B cell (primary cell): ENCODE results near the gene TRAPPC3L. TPM values are rescaled to one million over a fixed set of nuclear protein-coding genes. Genes with fewer than 3 reads are reported as not detected.

Experiments used
- ATAC-seq: fragments of 200-7000 bp; cut with Tn5 transposase; one replicate; pipeline ENCODE4 v1.10.0; 2021; ENCODE audit warnings: low read depth, mild to moderate bottlenecking, moderate number of reproducible peaks, moderate library complexity
- CTCF ChIA-PET: fragments of 350-600 bp; sonication (Branson Sonifier 250); formaldehyde crosslinking; loops from one replicate; lab custom pipeline; 2021; ENCODE audit warnings: antibody characterized with exemption, inconsistent platforms; lab: Charles Lee
- POLR2A ChIA-PET: fragments of 350-600 bp; sonication (Branson Sonifier 250); formaldehyde crosslinking; loops from one replicate; lab custom pipeline; 2021; ENCODE audit warnings: antibody characterized with exemption; lab: Charles Lee
- DNase-seq: peaks from one replicate; pipeline ENCODE4 v3.0.0; 2013
- H2AFZ ChIP-seq: 2 replicates; pipeline ENCODE4 v1.6.1; 2012; ENCODE audit warnings: mild to moderate bottlenecking, low read depth, low read length; ENCODE audit not compliant: insufficient read depth, poor library complexity, severe bottlenecking
- H3K27ac ChIP-seq, 2 donors: 1 replicate in 1 of 2; 2 replicates in 1 of 2; pipeline ENCODE4 v1.5.1; 2012 to 2013; ENCODE audit warnings: low read length in 2 of 2, mild to moderate bottlenecking in 2 of 2, moderate library complexity in 1 of 2
- H3K27me3 ChIP-seq, 4 experiments: fragments of 200-600 bp in 1 of 4; sonication (generic) in 1 of 4; replicated peaks in 1 of 4; 1 replicate in 2 of 4; 2 replicates in 2 of 4; pipeline versions ENCODE4 v1.6.1 to v1.7.0; 2013 to 2016; ENCODE audit warnings: low read length in 3 of 4, mild to moderate bottlenecking in 2 of 4, mixed read lengths in 1 of 4, moderate library complexity in 1 of 4; ENCODE audit not compliant: insufficient read depth in 4 of 4, control insufficient read depth in 3 of 4; ENCODE audit errors: control extremely low read depth in 1 of 4
- H3K36me3 ChIP-seq, 2 experiments: replicated peaks in 1 of 2; 1 replicate in 1 of 2; 2 replicates in 1 of 2; pipeline versions ENCODE4 v1.6.1 to v1.7.1; 2013; ENCODE audit warnings: low read length in 1 of 2; ENCODE audit not compliant: insufficient read depth in 2 of 2, control insufficient read depth in 1 of 2; ENCODE audit errors: control extremely low read depth in 1 of 2, extremely low read depth in 1 of 2
- H3K4me1 ChIP-seq, 2 donors: fragments of 200-600 bp in 1 of 2; sonication (generic) in 1 of 2; 1 replicate in 1 of 2; 2 replicates in 1 of 2; pipeline versions ENCODE4 v1.5.1 to v1.6.1; 2013 to 2017; ENCODE audit warnings: low read length in 2 of 2; ENCODE audit not compliant: control insufficient read depth in 2 of 2, insufficient read depth in 2 of 2
- H3K4me2 ChIP-seq: replicated peaks from 2 replicates; pipeline ENCODE3; 2012; ENCODE audit warnings: mild to moderate bottlenecking, low read depth, low read length; ENCODE audit not compliant: poor library complexity, severe bottlenecking
- H3K4me3 ChIP-seq, 5 experiments: fragments of 200-600 bp in 1 of 5; sonication (generic) in 1 of 5; 1 replicate in 3 of 5; 2 replicates in 2 of 5; pipeline versions ENCODE4 v1.5.1 to v1.7.0; 2011 to 2016; ENCODE audit warnings: low read length in 4 of 5, mild to moderate bottlenecking in 4 of 5, low read depth in 2 of 5, control low read depth in 1 of 5, moderate library complexity in 1 of 5; ENCODE audit not compliant: insufficient read depth in 1 of 5; ENCODE audit errors: control extremely low read depth in 1 of 5, extremely low read depth in 1 of 5
- H3K79me2 ChIP-seq: fragments of 200-600 bp; sonication (generic); one replicate; pipeline ENCODE4 v1.6.0; 2016; ENCODE audit warnings: low read length; ENCODE audit not compliant: control insufficient read depth, insufficient read depth
- H3K9ac ChIP-seq: fragments of 200-600 bp; sonication (generic); 2 replicates; pipeline ENCODE4 v1.6.1; 2017; ENCODE audit warnings: mild to moderate bottlenecking, low read length, moderate library complexity
- H3K9me3 ChIP-seq, 3 donors: one replicate each; pipeline versions ENCODE4 v1.6.1 to v1.7.1; 2013; ENCODE audit warnings: low read length in 2 of 3; ENCODE audit not compliant: control insufficient read depth in 2 of 3, insufficient read depth in 1 of 3; ENCODE audit errors: control extremely low read depth in 1 of 3
- H4K20me1 ChIP-seq: 2 replicates; pipeline ENCODE4 v1.6.0; 2012; ENCODE audit warnings: mild to moderate bottlenecking, low read length; ENCODE audit not compliant: insufficient read depth, control insufficient read depth, poor library complexity, severe bottlenecking
- H3K27ac Mint-ChIP-seq: one replicate; pipeline ENCODE4 v1.8.0; 2021; ENCODE audit warnings: mixed read lengths
- H3K27me3 Mint-ChIP-seq: one replicate; pipeline ENCODE4 v1.8.0; 2021; ENCODE audit warnings: mixed read lengths
- H3K4me1 Mint-ChIP-seq: one replicate; pipeline ENCODE4 v1.8.0; 2021; ENCODE audit warnings: mixed read lengths
- H3K4me3 Mint-ChIP-seq: one replicate; pipeline ENCODE4 v1.8.0; 2021; ENCODE audit warnings: mixed read lengths
- H3K9me3 Mint-ChIP-seq: one replicate; pipeline ENCODE4 v1.8.0; 2022; ENCODE audit warnings: mixed read lengths; ENCODE audit not compliant: insufficient read depth
- EZH2 ChIP-seq: IDR thresholded peaks from 2 replicates; pipeline ENCODE4 v1.6.1; 2012; ENCODE audit warnings: borderline replicate concordance, low read depth, mild to moderate bottlenecking, moderate library complexity, low read length; ENCODE audit not compliant: insufficient read depth, poor library complexity, severe bottlenecking
- WGBS: methylation state at CpG from one replicate; pipeline ENCODE4 v1.1.5; 2013; ENCODE audit warnings: missing lambda C conversion rate; ENCODE audit not compliant: insufficient coverage; 5-methylcytosine and 5-hydroxymethylcytosine counted together
- intact Hi-C: fragments of 100-400 bp; cut with micrococcal nuclease; formaldehyde crosslinking; loops from one replicate; pipeline ENCODE4 v1.10.0; 2022
- polyA plus RNA-seq: library from polyadenylated mRNA; depleted of rRNA; stranded (reverse); fragments of >200 nt; gene quantifications from 2 replicates; pipeline ENCODE4 v1.2.3, GENCODE V29; 2012
- total RNA-seq, 2 donors: library from RNA; stranded (reverse); fragments of 120-200 nt in 1 of 2; gene quantifications; 1 replicate in 1 of 2; 2 replicates in 1 of 2; pipeline versions ENCODE4 v1.2.3 to v1.2.4, GENCODE V29; 2013 to 2022
- TF ChIP-seq, protein P1 (sequence below): fragments of 200-600 bp; IDR thresholded peaks from one replicate; pipeline ENCODE4 v1.8.0; 2022; ENCODE audit warnings: antibody characterized with exemption, mild to moderate bottlenecking

Gene TRAPPC3L
- total and polyA plus RNA-seq, 2 donors (not counting 1 experiment from before 2014, with no cell fraction given): not detected

DNA sequence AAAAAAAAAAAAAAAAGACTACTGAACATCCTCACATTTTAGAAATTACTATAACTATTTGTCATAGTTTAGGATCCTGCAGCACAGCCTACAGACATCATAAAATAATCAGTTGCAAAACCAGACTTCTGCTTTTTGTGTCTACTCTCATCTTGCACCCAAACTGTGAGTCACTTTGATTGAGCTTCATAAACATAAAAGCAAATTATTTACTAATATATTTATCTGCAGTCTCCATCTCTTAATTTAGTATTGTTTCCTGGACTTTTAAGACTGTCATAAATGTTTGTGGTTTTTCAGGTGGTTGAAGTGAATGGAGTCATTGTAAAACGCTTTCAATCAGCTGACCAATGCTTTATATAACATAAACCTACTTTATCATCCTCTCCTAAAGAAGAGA, 99.1 kb downstream of the TRAPPC3L start:
- no peak overlapping the region for H3K27ac Mint-ChIP-seq
- ChIA-PET CTCF (interaction anchor here (0.7 to 9.5 kb wide), 11 partner anchors 11 to 157 kb away, joined by 3 to 86 read pairs (median 5); partner anchors contain the start of gene CALHM6), POLR2A (interaction anchor here (1.2 kb wide), 1 partner anchor 15 kb away, joined by 6 read pairs; the partner anchor contains the start of gene CALHM6)
- H3K36me3 ChIP-seq: no peaks in the 10 kb centered on the region
- H3K4me1 ChIP-seq: peaks cover 25 to 31% of the 10 kb centered on the region in 2 donors
- no peak overlapping the region for H3K4me3 Mint-ChIP-seq
- WGBS: no CpG with 5 or more reads among the region's 1 CpG
- intact Hi-C loops: loop anchor here (5.0 kb wide), 1 partner anchor 39 kb away; no protein-coding TSS in a partner anchor
- H3K4me2 ChIP-seq: no peak overlapping the region
- peaks cover 37% of the 10 kb centered on the region for H3K4me1 Mint-ChIP-seq
- H3K27me3 ChIP-seq: no peaks in the 10 kb centered on the region
- H3K27me3 Mint-ChIP-seq: no peaks in the 10 kb centered on the region
- no peak for ATAC-seq
- TF ChIP-seq, protein P1, sequence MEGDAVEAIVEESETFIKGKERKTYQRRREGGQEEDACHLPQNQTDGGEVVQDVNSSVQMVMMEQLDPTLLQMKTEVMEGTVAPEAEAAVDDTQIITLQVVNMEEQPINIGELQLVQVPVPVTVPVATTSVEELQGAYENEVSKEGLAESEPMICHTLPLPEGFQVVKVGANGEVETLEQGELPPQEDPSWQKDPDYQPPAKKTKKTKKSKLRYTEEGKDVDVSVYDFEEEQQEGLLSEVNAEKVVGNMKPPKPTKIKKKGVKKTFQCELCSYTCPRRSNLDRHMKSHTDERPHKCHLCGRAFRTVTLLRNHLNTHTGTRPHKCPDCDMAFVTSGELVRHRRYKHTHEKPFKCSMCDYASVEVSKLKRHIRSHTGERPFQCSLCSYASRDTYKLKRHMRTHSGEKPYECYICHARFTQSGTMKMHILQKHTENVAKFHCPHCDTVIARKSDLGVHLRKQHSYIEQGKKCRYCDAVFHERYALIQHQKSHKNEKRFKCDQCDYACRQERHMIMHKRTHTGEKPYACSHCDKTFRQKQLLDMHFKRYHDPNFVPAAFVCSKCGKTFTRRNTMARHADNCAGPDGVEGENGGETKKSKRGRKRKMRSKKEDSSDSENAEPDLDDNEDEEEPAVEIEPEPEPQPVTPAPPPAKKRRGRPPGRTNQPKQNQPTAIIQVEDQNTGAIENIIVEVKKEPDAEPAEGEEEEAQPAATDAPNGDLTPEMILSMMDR: no peak
- no peak for TF ChIP-seq EZH2
- no peak overlapping the region for H2AFZ ChIP-seq
- no peak for DNase-seq
- no peaks in the 10 kb centered on the region for H3K9me3 ChIP-seq
- no peaks in the 10 kb centered on the region for H3K9me3 Mint-ChIP-seq
- no peak overlapping the region for H3K9ac ChIP-seq
- no peak overlapping the region for H3K27ac ChIP-seq
- H3K79me2 ChIP-seq: no peaks in the 10 kb centered on the region
- H4K20me1 ChIP-seq: no peaks in the 10 kb centered on the region
- no peak overlapping the region for H3K4me3 ChIP-seq

DNA sequence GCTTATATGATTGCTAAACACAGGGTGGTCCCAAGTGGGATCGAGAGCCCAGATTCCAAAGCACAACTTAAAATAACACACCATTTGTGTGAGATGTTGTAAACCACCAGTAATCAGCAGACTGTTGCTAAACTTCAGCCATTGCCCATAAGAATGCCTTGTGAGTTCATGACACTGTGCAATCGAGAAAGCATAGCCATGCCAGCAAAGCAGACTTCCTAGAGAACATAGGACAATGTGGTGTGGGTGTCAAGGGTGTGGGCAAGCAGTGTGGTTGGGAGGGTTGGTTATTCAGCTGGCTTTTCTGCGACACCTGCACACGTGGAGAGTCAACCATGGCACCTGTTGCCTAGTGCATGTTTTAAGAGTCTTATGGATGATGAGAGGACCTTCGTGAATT, 100.4 kb downstream of the TRAPPC3L start:
- Histone ChIP-seq H4K20me1 (no peaks in the 10 kb centered on the region), H3K27me3 (no peaks in the 10 kb centered on the region), H3K79me2 (no peaks in the 10 kb centered on the region), H2AFZ (no peak overlapping the region), H3K27ac (no peak overlapping the region), H3K4me3 (no peak overlapping the region), H3K4me2 (peak overlapping the region; percentile 39), H3K36me3 (no peaks in the 10 kb centered on the region), H3K9me3 (no peaks in the 10 kb centered on the region), H3K9ac (no peak overlapping the region), H3K4me1 (peaks cover 16 to 22% of the 10 kb centered on the region in 2 donors)
- ATAC-seq: no peak
- intact Hi-C loops: loop anchor here (2.0 to 5.0 kb wide), 2 partner anchors 18 to 38 kb away; no protein-coding TSS in a partner anchor
- WGBS: 19% methylated on average over 3 of the region's 5 CpGs
- CTCF ChIA-PET: interaction anchor here (0.6 to 9.5 kb wide), 39 partner anchors 8 to 177 kb away, joined by 3 to 86 read pairs (median 5); partner anchors contain the start of genes CALHM5, CALHM6, DSE and RWDD1
- TF ChIP-seq EZH2: no peak
- TF ChIP-seq, protein P1: no peak
- no peak for DNase-seq
- Mint-ChIP-seq H3K27ac (no peak overlapping the region), H3K27me3 (no peaks in the 10 kb centered on the region), H3K9me3 (no peaks in the 10 kb centered on the region), H3K4me3 (no peak overlapping the region), H3K4me1 (peaks cover 26% of the 10 kb centered on the region)
- POLR2A ChIA-PET: no interaction called here

Other genes starting within 250 kb of the TRAPPC3L start
- 8.6 and 12.0 TPM in 2 replicates for gene DSE, start 174.7 kb downstream of the TRAPPC3L start, total RNA-seq
- gene DSE, start 174.7 kb downstream of the TRAPPC3L start, polyA plus RNA-seq: 8.3 and 14.0 TPM in 2 replicates
- gene CALHM6, start 84.3 kb downstream of the TRAPPC3L start, total RNA-seq: 29.6 and 30.6 TPM in 2 replicates
- 63.8 and 68.4 TPM in 2 replicates for gene CALHM6, start 84.3 kb downstream of the TRAPPC3L start, polyA plus RNA-seq
- gene CALHM5, start 34.0 kb downstream of the TRAPPC3L start, total RNA-seq: not detected in 2 replicates
- not detected in 2 replicates for gene CALHM5, start 34.0 kb downstream of the TRAPPC3L start, polyA plus RNA-seq
- gene CALHM4, start 8.1 kb upstream of the TRAPPC3L start, total RNA-seq: not detected in 2 replicates
- not detected in 2 replicates for gene CALHM4, start 8.1 kb upstream of the TRAPPC3L start, polyA plus RNA-seq
- 21.8 and 22.4 TPM in 2 replicates for gene RWDD1, start 25.8 kb upstream of the TRAPPC3L start, total RNA-seq
- gene RWDD1, start 25.8 kb upstream of the TRAPPC3L start, polyA plus RNA-seq: 18.0 and 26.7 TPM in 2 replicates
- gene RSPH4A, start 70.8 kb upstream of the TRAPPC3L start, total RNA-seq: 0.69 and 0.83 TPM in 2 replicates
- 0.25 and 0.43 TPM in 2 replicates for gene RSPH4A, start 70.8 kb upstream of the TRAPPC3L start, polyA plus RNA-seq
- 17.1 and 18.4 TPM in 2 replicates for gene ZUP1, start 123.1 kb upstream of the TRAPPC3L start, total RNA-seq
- gene ZUP1, start 123.1 kb upstream of the TRAPPC3L start, polyA plus RNA-seq: 6.4 and 12.0 TPM in 2 replicates
- 41.7 and 42.9 TPM in 2 replicates for gene KPNA5, start 135.5 kb upstream of the TRAPPC3L start, total RNA-seq
- gene KPNA5, start 135.5 kb upstream of the TRAPPC3L start, polyA plus RNA-seq: 6.9 and 11.5 TPM in 2 replicates
- not detected in 2 replicates for gene FAM162B, start 220.0 kb upstream of the TRAPPC3L start, total RNA-seq
- not detected in 2 replicates for gene FAM162B, start 220.0 kb upstream of the TRAPPC3L start, polyA plus RNA-seq